CD4-positive, alpha-beta T cell treated with Interleukin-2 at 100 ng/mL for 4 hours (primary cell): ENCODE measurements around the gene MYO18B.

Experiments
- DNase-seq: peaks from one replicate; pipeline ENCODE4 v3.0.0-alpha.2; 2020; ENCODE audit warnings: low spot score

Gene MYO18B

GRCh38 chr22:25908212-25908611, 166.2 kb downstream of the MYO18B start:
- DNase-seq, result no peak

- no peak for DNase-seq
Measured at GRCh38 chr22:25908755-25909154, 166.8 kb downstream of the MYO18B start.

GRCh38 chr22:25909614-25910387, 167.8 kb downstream of the MYO18B start:
- DNase-seq, result no peak

GRCh38 chr22:25911243-25911972, 169.4 kb downstream of the MYO18B start:
- no peak for DNase-seq

- DNase-seq, result no peak
Measured at GRCh38 chr22:25919452-25919851, 177.5 kb downstream of the MYO18B start.

- DNase-seq, result no peak
Measured at GRCh38 chr22:25922141-25922540, 180.2 kb downstream of the MYO18B start.

- DNase-seq, result no peak
Measured at GRCh38 chr22:25923914-25924313, 181.9 kb downstream of the MYO18B start.

- DNase-seq, result no peak
Measured at GRCh38 chr22:25928038-25928437, 186.1 kb downstream of the MYO18B start.

- DNase-seq, result no peak
Measured at GRCh38 chr22:25929321-25929878, 187.4 kb downstream of the MYO18B start.

- no peak for DNase-seq
Measured at GRCh38 chr22:25930083-25930482, 188.1 kb downstream of the MYO18B start.

- DNase-seq, result no peak
Measured at GRCh38 chr22:25930788-25931310, 188.9 kb downstream of the MYO18B start.

- no peak for DNase-seq
Measured at GRCh38 chr22:25933158-25933788, 191.3 kb downstream of the MYO18B start.

GRCh38 chr22:25935266-25936058, 193.5 kb downstream of the MYO18B start:
- DNase-seq, result no peak

GRCh38 chr22:25938151-25938550, 196.2 kb downstream of the MYO18B start:
- DNase-seq, result no peak

- no peak for DNase-seq
Measured at GRCh38 chr22:25939384-25939783, 197.4 kb downstream of the MYO18B start.

GRCh38 chr22:25940479-25940878, 198.5 kb downstream of the MYO18B start:
- no peak for DNase-seq

GRCh38 chr22:25941365-25941960, 199.5 kb downstream of the MYO18B start:
- DNase-seq, result no peak

- no peak for DNase-seq
Measured at GRCh38 chr22:25942115-25942855, 200.3 kb downstream of the MYO18B start.

GRCh38 chr22:25942856-25943411, 200.9 kb downstream of the MYO18B start:
- no peak for DNase-seq

- no peak for DNase-seq
Measured at GRCh38 chr22:25950111-25950510, 208.1 kb downstream of the MYO18B start.
